WI38 (cell line): ENCODE measurements around the gene MDH1.
"Not testable (repeated sequence)": the region's sequence is repeated elsewhere in the genome, so short reads cannot be mapped to it uniquely, and the experiment has no call there.

Source experiments
- H3K4me3 ChIP-seq: 2 replicates; pipeline ENCODE4 v1.5.1; 2011; ENCODE audit warnings: low read depth, mild to moderate bottlenecking, control low read depth, low read length
- TF ChIP-seq, protein P1 (sequence below): IDR thresholded peaks from 2 replicates; pipeline ENCODE4 v1.5.1; 2012; ENCODE audit warnings: low read depth, mild to moderate bottlenecking, control low read depth, low read length

MDH1 gene

DNA sequence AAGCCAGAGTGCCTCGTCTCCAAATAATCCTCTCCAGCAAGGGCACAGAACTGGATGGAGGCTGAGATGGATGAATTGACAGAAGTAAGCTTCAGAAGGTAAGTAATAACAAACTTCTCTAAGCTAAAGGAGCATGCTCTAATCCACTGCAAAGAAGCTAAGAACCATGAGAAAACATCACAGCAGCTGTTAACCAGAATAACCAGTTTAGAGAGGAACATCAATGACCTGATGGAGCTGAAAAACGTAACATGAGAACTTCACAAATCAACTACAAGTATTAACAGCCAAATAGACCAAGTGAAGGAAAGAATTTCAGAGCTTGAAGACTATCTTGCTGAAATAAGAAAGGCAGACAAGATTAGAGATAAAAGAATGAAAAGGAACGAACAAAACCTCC lies 32.8 kb upstream of the MDH1 start:
- TF ChIP-seq, protein P1, sequence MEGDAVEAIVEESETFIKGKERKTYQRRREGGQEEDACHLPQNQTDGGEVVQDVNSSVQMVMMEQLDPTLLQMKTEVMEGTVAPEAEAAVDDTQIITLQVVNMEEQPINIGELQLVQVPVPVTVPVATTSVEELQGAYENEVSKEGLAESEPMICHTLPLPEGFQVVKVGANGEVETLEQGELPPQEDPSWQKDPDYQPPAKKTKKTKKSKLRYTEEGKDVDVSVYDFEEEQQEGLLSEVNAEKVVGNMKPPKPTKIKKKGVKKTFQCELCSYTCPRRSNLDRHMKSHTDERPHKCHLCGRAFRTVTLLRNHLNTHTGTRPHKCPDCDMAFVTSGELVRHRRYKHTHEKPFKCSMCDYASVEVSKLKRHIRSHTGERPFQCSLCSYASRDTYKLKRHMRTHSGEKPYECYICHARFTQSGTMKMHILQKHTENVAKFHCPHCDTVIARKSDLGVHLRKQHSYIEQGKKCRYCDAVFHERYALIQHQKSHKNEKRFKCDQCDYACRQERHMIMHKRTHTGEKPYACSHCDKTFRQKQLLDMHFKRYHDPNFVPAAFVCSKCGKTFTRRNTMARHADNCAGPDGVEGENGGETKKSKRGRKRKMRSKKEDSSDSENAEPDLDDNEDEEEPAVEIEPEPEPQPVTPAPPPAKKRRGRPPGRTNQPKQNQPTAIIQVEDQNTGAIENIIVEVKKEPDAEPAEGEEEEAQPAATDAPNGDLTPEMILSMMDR, result no peak
- H3K4me3 ChIP-seq, result no peak overlapping the region

DNA sequence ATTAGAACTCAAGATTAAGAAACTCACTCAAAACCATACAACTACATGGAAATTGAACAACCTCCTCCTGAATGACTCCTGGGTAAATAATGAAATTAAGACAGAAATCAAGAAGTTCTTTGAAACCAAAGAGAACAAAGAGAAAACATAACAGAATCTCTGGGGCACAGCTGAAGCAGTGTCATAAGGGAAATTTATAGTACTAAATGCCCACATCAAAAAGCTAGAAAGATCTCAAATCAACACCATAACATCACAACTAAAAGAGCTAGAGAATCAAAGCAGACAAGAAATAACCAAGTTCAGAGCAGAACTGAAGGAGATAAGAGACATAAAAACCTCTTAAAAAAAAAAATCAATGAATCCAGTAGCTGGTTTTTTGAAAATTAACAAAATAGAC lies 30.9 kb upstream of the MDH1 start:
- H3K4me3 ChIP-seq, result not testable (repeated sequence)

DNA sequence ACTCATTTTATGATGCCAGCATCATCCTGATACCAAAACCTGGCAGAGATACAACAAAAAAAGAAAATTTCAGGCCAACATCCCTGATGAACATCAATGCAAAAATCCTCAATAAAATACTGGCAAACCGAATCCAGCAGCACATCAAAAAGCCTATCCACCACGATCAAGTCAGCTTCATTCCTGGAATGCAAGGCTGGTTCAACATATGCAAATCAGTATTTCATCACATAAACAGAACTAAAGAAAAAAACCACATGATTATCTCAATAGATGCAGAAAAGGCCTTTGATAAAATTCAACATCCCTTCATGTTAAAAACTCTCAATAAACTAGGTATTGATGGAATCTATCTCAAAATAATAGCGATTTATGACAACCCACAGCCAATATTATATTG lies 29.8 kb upstream of the MDH1 start:
- not testable (repeated sequence) for H3K4me3 ChIP-seq

DNA sequence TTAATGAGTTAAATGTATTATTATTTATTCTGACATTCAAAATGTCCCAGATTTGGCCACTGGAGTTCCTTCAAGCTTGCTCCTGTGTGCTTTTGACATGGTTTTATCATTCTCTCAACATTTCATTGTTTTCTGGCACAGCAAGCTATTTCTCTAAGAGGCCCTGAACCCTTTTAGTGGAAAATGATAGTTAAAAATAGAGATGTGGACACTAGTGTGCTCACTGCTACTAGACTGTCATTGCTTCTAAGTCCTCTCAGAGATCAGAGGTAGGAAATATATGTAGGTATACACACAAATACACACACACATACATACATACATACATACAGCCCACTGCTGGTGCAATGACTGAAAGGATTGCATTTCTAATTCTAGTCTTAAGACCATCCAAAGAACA lies 26.0 kb upstream of the MDH1 start:
- TF ChIP-seq, protein P1, result no peak
- H3K4me3 ChIP-seq, result no peak overlapping the region

DNA sequence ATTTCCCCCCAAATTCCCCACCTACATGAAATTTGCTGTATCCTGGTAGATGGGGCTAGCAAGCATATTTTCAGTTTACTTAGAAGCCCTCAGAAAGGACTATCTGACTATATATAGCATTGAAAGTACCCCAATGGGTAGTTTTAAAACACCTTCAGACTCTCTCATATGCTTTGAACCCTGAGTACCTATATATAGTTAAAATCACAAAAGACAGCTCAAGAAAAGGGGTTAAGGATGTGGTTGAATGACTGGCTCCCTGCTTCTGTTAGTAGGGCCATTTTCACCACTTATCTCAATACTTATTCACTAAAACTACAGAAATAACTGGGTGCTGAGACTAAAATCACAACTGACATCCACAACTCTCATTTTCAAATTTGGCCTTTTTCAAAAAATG lies 19.0 kb upstream of the MDH1 start:
- TF ChIP-seq, protein P1, result no peak
- no peak overlapping the region for H3K4me3 ChIP-seq

DNA sequence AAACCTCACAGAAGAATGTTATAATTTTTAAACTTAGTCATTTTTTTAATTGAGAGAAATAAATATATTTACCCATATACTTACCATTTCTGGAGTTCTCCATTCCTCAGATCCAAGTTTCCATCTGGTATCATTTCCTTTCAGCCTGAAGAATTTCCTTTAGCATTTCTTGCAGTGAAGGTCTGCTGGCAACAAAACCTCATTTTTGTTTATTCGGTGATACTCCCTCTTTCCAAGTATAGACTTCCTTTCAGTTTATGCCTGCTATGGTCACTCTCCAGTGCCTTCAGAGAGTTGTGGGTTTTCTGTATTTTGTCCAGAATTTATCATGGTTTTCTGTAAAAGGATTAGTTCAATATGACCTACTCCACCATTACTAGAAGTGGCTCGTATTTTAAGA lies 17.5 kb upstream of the MDH1 start:
- TF ChIP-seq, protein P1, result no peak

DNA sequence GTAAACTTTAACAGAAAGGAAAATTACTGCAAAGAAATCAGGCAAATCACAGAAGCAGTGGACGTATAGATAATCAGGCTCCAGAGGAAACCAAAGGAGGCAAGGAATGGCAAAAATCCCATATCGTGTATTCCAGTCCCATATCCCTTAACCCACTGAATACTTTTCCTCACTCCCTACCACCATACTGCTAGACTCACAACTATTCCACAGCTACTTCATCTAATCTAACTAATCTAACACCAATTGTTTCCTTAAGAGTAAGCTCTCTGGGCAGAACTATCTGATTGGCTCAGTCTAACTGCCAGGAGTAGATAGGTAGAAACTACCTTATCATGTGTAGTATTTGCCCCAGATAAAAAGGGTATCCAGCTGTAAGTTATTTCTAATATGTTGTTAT lies 16.8 kb upstream of the MDH1 start:
- no peak overlapping the region for H3K4me3 ChIP-seq
- TF ChIP-seq, protein P1, result no peak

More for the DNA sequence above, 17.5 kb upstream of the MDH1 start:
- H3K4me3 ChIP-seq, result no peak overlapping the region

DNA sequence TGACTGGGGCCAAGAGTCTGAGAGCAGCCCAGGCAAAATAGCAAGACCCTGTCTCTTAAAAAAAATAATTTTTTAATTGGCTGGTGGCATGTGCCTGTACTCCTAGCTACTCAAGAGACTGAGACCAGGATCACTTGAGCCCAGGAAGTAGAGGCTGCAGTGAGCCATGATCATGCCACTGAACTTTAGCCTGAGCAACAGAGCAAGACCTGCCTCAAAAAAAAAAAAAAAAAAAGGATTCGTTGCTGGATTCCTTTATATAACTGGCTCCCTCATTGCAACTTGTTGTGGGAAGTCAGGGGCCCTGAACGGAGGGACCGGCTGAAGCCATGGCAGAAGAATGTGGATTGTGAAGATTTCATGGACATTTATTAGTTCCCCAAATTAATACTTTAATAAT lies 15.7 kb upstream of the MDH1 start:
- not testable (repeated sequence) for H3K4me3 ChIP-seq

DNA sequence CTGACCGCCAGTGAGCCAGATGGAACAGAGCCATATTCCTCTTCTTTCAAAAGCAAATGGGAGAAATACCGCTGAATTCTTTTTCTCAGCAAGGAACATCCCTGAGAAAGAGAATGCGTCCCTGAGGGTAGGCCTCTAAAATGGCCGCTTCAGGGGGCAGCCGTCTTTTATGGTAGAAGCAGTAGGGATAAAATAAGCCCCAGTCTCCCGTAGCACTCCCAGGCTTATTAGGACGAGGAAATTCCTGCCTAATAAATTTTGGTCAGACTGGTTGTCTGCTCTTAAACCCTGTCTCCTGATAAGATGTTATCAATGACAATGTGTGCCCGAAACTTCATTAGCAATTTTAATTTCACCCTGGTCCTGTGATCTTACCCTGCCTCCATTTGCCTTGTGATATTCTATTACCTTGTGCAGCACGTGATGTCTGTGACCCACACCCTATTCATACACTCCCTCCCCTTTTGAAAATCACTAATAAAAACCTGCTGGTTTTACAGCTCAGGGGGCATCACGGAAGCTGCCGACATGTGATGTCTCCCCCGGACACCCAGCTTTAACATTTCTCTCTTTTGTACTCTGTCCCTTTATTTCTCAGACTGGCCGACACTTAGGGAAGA lies 14.9 kb upstream of the MDH1 start:
- not testable (repeated sequence) for H3K4me3 ChIP-seq

DNA sequence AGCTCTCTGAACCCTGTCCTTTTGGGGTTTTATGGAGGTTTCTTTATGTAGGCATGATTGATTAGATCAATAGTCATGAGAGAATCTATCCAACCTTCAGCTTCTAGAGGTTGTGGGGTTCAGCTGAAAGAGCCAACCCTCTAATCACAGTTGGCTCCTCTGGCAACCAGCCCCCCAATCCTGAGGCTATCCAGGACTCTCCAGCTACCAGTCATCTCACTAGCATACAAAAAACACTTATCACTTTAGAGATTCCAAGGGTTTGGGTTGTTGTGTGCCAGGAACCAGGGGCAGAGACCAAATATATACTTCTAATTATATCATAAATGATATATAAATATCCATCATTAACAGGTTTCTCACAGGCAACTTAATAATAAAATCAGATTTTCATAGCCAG lies 12.2 kb upstream of the MDH1 start:
- TF ChIP-seq, protein P1, result no peak
- no peak overlapping the region for H3K4me3 ChIP-seq
